HG03354 (cell line): Measurements from ENCODE around the gene LIMS3.
"Not testable (repeated sequence)": the region's sequence is repeated elsewhere in the genome, so short reads cannot be mapped to it uniquely, and the experiment has no call there.

Experiments used
- ATAC-seq: cut with Tn5 transposase; IDR thresholded peaks from one replicate; pipeline ENCODE4 v1.9.1; 2021; ENCODE audit warnings: mild to moderate bottlenecking; ENCODE audit not compliant: unreplicated experiment, poor library complexity, severe bottlenecking

Gene LIMS3

DNA sequence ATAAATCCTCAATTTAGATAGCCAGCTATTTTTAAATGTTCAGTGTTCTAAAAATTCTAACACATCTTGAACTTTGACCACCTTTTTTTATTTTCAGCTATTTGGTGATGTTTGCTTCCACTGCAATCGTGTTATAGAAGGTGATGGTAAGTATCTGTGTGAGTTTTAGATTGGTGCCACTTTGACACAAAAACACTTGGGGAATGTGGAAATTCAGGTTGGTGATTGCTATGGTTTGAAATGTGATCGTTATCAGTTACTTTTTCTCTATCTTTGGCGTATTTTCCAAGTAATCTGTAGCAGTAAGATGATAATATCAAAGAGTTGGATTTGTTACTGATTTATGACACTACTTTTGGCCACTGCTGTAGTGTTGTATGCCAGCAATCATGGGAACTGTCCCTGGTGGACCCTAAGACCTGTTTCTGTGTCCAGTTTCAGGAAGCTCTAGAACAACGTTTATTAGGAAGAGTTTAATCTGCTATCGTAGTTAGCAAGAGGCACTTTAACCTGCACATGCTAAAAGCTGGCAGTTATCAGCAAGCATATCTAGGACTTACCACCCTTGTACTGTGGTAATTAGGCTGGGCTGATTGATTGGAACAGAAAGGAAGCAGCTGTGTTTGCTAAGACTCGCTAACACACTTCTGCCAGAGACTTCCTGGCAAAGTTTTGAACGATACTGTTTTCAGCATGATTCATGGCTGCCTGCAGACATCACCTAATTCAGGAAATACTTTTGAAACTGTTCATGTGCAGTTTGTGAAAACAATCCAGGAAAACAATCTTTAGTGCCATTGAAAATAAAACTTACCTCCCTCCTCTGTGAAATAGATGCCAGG is 23.3 kb downstream of the LIMS3 start:
- ATAC-seq, result not testable (repeated sequence)

- ATAC-seq, result not testable (repeated sequence)
These were observed 26.0 kb downstream of the LIMS3 start for GRCh38 chr2:109924481-109924880.

DNA sequence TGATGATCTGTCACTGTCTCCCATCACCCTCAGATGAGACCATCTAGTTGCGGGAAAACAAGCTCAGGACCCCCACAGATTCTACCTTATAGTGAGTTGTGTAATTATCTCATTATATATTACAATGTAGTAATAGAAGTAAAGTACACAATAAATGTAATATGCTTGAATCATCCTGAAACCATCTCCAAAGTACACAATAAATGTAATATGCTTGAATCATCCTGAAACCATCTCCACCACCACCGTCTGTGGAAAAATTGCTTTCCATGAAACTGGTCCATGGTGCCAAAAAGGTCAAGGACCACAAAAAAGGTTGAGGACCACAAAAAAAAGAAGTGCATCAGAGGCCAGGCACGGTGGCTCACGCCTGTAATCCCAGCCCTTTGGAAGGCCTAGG is 29.3 kb downstream of the LIMS3 start:
- ATAC-seq, result not testable (repeated sequence)

DNA sequence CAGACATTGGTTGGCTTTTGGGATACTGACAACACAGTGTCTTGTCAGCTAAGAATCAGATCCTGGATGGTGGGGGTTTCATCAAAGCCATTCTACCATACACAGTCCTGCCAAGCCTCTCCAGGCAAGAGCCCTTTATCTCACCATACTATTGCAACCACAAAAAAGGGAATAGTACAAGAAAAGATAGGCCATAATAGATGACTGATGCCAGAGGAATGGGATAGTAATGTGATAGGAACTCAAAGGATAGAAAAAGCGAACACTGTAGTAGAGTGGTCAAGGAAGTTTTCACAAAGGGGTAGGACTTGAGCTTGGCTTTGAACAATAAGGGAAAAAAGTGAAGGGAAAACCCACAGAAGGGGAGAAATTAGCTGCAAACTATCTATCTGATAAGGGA is 30.7 kb downstream of the LIMS3 start:
- ATAC-seq, result not testable (repeated sequence)

DNA sequence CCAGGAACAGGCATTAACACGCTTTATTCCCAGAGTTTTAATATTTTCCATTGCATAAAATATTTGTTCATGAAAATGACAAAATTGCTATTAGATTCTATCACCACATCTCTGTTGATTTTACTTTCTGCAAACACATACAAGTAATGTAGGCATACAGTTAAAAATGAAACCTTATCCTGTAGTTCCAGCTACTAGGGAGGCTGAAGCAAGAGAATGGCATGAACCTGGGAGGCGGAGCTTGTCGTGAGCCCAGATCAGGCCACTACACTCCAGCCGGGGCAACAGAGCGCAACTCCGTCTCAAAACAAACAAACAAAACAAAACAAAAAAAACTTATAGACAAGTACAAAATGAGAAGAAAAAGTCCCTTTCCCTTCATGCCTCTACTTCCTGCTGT is 38.0 kb downstream of the LIMS3 start:
- not testable (repeated sequence) for ATAC-seq

- not testable (repeated sequence) for ATAC-seq
These were observed 46.9 kb downstream of the LIMS3 start for GRCh38 chr2:109945362-109945761.

- not testable (repeated sequence) for ATAC-seq
These were observed 48.9 kb downstream of the LIMS3 start for GRCh38 chr2:109947262-109947958.

DNA sequence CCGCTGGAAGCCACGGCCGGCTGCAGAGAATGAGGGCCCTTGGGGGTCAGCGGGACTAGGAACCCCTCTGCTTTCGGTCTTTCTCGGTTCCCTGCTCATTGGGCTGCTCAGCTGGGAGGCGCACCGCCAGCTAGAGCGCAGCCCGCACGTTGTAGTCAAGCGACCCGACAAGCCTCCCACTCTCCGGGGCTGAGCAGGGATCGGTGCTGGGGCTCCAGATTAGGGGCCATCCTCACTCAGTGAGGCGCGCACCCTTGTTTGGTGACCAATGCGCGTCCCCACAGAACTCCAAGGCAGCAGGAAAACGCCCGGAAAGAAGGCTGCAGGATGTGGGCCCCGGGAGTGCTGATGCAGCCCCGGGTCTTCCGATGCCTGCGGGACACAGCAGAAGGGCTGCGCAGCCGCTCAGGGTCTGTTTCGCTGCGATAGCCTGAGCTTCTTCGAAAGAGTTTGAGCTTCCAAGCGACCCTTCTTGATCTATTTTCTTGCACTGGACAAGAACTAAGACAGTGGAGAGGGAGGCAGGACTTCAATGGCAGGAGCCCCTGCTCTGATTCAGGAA is 49.6 kb downstream of the LIMS3 start:
- ATAC-seq, result not testable (repeated sequence)

GRCh38 chr2:109950146-109950843 is 51.8 kb downstream of the LIMS3 start:
- ATAC-seq, result not testable (repeated sequence)

DNA sequence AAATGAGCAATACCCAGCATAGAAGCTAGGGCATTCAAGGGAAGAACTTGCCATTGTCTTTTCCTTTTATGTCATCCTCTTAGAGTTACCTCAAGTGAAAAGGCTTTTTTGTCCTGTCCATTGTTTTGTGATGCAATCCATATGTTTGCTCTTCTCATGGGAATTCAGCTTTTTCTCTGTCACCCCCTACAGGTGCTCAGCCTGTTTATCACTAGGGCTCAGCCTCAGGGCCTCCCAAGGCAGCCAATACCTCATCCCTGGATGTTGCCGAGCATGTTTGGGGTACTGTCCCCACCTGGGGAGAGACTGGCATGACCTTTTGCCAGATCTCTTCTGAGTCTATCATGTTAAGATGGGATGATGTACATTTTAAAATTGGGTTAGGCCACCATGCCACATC is 65.5 kb downstream of the LIMS3 start:
- ATAC-seq, result not testable (repeated sequence)

DNA sequence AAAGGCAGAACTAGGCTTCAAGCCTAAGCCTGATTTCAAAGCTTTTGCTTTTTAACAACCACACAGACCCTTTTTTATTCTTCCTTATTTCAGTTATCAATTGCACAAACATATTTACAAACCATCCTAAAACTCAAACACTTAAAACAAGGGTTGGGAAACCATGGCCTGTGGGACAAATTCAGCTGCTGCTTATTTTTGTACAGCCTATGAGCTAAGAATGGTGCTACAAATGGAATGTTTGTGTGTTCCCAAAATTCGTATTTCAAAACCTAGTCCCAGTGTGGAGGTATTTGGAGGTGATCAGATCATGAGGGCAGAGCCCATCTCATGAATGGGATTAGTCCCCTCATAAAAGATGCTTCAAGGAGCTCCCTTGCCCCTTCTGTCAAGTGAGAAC is 67.0 kb downstream of the LIMS3 start:
- not testable (repeated sequence) for ATAC-seq

DNA sequence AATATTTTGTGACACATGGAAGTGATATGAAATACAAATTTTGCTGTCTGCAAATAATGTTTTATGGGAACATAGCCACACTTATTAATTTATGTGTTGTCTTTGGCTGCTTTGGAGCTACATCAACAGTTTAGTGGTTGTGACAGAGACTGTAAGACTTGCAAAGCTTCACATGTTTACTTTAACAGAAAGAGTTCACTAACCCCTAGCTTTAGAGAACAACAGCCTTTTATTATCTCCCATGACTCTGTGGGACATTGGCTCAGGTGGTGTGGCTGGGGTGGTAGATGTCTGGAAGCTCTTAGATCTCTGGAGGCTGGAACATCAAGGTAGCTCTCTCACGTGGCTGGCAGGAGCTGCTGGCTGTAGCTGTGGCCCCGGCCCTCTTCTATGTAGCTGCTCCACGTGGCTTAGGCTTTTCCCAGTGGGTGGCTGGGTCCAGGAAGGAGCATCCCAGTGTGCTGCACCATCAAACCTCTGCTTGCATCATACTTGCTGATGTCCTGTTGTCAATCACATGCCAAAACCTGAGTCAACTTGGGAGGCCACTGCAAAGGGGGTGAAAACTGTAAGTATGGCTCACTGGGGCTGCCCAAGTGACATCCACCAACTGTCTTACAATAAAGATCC is 67.7 kb downstream of the LIMS3 start:
- ATAC-seq, result not testable (repeated sequence)

- ATAC-seq, result not testable (repeated sequence)
These were observed 68.4 kb downstream of the LIMS3 start for GRCh38 chr2:109966858-109967257.

- ATAC-seq, result not testable (repeated sequence)
These were observed 71.4 kb downstream of the LIMS3 start for GRCh38 chr2:109969864-109970263.

DNA sequence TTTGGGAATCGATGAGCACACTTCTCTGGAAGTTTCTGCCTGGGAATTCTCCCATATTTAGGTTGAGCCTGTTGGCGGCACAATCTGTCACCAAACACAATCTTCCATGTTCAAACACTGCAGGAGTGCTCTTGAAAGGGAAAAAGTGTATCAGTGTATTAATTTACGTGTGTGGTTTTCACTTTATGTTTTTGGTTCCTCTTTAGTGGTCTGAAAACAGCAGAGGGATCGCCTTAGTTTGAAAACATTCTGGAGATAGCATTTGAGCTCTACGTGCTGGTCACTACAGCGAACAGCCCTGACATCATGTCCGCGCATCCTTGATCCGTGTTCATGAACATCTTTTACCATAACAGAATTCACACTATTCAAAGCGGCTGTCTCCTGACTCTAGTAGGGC is 73.2 kb downstream of the LIMS3 start:
- not testable (repeated sequence) for ATAC-seq
